Peyer's patch (tissue), 4 donors: ENCODE results near the gene SCAMP4.

Experiments used
- POLR2A ChIP-seq, 2 donors: fragments of 450-650 bp; IDR thresholded peaks; one replicate each; pipeline ENCODE4 v1.5.1; 2017; ENCODE audit warnings: antibody characterized with exemption in 2 of 2, mild to moderate bottlenecking in 2 of 2, moderate library complexity in 2 of 2
- TF ChIP-seq, protein P1 (sequence below), 6 experiments: fragments of 450-650 bp in 4 of 6; fragments of 200-600 bp in 2 of 6; sonication (generic) in 1 of 6; IDR thresholded peaks; one replicate each; pipeline ENCODE4 v1.5.1; 2017 to 2019; ENCODE audit warnings: antibody characterized with exemption in 6 of 6, mild to moderate bottlenecking in 3 of 6, moderate library complexity in 1 of 6

DNA sequence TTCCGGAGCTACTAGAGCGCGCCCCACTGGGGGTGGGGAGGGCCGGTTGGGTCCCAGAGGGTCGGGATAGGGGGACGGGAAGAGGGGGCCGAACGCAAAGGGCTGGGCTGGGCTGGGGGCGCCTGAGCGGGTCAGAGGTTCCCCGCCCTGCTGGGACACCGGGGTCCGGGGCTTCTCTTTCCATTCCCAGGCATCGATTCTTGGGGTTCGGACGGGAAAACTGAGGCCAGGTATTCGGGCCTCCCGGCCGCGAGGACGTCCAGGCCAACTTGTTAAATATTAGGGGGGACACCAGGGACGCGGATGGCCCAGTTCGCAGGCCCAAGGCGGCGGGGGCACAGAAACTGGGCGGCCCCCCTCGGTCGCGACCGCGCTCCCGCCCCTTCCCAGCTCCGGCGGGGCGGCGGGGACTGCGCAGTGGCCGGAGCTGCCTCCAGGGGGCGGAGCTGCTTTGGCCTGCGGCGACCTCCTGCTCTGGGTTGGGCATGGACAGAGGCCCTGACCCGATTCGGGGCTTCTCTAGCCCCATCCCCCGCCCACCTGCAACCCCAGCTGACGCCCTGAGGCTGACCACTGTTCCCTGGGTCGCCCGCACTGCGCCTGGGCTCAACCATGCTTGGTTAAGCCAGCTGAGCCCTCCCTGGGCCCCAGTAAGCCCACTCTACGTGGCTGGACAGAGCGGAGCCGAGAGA, 40.6 kb upstream of the SCAMP4 start:
- TF ChIP-seq POLR2A (IDR thresholded peaks at IDR 0.05), result peak in 1 of 2 donors; percentile 8
- TF ChIP-seq, protein P1, sequence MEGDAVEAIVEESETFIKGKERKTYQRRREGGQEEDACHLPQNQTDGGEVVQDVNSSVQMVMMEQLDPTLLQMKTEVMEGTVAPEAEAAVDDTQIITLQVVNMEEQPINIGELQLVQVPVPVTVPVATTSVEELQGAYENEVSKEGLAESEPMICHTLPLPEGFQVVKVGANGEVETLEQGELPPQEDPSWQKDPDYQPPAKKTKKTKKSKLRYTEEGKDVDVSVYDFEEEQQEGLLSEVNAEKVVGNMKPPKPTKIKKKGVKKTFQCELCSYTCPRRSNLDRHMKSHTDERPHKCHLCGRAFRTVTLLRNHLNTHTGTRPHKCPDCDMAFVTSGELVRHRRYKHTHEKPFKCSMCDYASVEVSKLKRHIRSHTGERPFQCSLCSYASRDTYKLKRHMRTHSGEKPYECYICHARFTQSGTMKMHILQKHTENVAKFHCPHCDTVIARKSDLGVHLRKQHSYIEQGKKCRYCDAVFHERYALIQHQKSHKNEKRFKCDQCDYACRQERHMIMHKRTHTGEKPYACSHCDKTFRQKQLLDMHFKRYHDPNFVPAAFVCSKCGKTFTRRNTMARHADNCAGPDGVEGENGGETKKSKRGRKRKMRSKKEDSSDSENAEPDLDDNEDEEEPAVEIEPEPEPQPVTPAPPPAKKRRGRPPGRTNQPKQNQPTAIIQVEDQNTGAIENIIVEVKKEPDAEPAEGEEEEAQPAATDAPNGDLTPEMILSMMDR (IDR thresholded peaks at IDR 0.05), result peak; percentile 72 to 95 (median 84)
